GM18498 (cell line): ENCODE results near the gene QKI.
"Not testable (repeated sequence)": the region's sequence is repeated elsewhere in the genome, so short reads cannot be mapped to it uniquely, and the experiment has no call there.

Source experiments
- ATAC-seq: cut with Tn5 transposase; IDR thresholded peaks from one replicate; pipeline ENCODE4 v1.9.1; 2021; ENCODE audit warnings: mild to moderate bottlenecking, moderate library complexity; ENCODE audit not compliant: unreplicated experiment

Gene QKI

DNA sequence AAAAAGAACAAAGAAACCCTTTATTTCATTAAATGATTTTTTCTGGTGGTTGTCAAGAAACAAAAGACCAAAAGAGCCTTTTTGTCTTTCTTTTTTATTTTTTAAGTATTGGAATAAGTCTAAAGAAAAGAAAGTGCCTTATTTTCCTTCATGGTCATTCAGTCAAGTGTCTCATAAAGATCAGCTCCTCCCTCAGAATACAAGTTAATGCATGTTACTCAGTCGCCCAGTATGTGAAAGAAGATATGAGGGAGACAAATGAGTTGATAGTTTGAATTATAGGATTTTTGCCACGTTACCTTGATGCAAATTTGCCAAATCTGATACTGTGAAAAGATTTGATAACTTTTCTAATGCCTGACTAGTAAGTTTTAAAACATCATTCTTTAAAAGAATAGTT, 157.2 kb downstream of the QKI start:
- no peak for ATAC-seq

- ATAC-seq = no peak
Measured at GRCh38 chr6:163572612-163573011, 158.1 kb downstream of the QKI start.

DNA sequence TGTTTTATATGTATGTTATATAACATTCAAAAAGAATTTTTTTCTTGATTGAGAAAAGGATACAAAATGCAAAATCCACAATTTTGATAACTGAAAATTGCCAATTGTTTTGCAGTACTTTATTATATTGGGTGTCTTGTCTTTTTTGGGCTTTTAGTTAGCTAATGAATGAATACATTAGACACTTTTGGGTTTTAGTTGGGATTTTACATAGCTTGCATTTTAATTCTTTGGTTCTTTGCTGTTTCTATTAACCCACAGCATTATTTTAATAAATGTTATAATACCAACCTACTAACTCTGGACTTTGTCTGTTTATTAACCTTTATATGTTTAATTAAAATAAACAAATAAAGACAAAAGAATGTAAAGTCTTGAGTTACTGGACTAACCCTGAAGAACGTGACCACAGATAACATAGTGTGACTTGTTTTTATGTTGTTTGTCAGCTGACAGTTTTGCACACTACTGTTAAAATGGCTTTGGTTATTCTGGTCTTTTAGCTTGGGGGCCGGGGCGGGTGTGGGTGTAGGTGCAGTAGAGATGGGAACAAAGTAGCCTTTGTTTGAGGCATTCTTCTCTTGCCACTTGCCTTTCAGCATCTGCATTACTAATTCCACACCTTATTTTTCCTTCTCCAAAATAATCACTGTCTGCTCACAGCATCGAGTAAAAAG, 159.1 kb downstream of the QKI start:
- no peak for ATAC-seq

DNA sequence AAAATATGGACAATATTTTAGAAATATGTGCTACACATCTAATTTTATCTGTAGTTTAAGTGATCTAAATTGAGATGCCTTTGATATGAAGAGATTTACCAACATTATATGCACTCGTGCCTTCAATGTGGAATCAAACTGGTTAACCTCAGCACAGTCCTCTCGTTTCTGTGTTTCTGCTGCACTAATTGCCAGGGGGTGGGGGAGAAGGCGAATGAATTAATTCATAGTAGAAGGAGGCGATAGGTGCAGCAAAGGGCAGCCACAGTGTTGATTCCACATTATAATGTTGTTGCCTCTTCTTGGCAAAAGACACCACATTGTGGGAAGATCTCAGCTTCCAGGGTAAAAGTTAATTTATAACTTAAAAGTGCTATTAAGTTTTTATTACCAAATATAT, 161.6 kb downstream of the QKI start:
- no peak for ATAC-seq

GRCh38 chr6:163577404-163577803, 162.9 kb downstream of the QKI start:
- no peak for ATAC-seq

- no peak for ATAC-seq
Measured at GRCh38 chr6:163579111-163579879, 164.8 kb downstream of the QKI start.

- no peak for ATAC-seq
Measured at GRCh38 chr6:163579880-163580295, 165.4 kb downstream of the QKI start.

- ATAC-seq = no peak
Measured at GRCh38 chr6:163580311-163581030, 166.0 kb downstream of the QKI start.

DNA sequence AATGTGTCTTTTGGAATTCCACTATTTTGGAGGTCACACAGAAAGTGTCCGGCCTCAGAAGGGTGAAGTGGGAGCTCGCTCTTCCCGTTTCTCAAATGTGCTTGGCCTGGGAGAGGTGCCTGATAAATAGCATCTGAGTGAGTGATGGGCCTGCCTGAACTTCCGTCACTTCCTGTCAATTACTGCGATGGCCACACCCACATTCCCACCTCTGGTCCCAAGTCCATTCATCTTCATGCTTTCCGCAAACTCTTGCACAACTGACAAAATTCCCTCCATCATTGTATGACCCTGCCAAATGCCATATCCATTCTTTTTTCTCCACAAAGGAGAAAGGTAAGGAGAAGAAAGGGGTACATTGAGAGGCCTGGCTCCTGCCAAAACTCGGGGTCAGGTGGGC, 169.0 kb downstream of the QKI start:
- no peak for ATAC-seq

- ATAC-seq = no peak
Measured at GRCh38 chr6:163585932-163586437, 171.5 kb downstream of the QKI start.

DNA sequence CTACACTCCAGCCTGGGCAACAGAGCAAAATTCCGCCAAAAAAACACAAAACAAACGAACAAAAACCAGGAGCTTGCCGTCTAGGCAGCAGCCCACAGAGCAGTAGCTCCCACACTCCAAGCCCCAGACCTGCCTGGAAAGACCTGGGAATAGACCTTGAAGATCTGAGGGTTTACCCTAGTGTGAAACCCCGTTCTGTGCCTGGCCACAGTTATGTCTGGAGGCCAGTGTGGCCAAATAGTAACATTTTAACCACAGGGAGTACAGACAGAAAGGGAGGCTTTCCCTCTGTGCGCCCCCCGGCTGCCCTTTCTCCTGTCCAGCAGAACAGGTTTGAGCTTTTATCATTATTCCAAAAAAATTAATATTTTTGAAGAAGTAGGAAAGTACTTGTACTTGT, 172.4 kb downstream of the QKI start:
- no peak for ATAC-seq

DNA sequence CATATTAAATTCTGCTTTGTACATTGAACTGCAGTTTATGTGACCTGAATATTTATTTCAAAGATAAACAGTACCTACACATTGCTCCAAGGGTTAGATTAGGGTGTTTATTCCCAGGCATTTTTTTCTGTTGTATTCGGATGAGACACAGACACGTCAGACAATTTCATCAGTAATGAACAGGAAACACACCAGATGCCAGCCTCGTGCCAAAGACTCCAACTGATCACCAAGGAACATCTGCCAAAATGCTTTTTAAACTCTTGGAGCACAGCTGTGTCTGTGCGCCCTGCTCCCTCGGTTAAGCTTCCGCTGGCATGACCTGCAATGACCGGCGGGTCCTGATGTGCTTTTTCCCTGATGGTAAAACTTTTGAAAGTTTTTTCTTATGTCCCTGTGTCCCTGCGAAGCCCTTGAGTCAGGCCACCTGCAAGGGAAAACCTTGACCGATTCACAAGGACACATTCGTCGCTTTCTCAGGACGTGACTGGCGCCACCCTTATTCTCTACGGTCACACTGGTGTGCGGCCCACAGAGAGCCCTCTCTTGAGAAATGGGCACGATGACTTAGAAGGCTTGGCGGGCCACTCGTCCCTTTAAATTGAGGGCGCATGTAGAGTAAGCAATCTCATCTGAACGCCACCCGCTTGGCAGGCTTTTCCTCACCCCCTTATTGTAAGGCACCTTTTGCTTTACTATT, 173.9 kb downstream of the QKI start:
- no peak for ATAC-seq

DNA sequence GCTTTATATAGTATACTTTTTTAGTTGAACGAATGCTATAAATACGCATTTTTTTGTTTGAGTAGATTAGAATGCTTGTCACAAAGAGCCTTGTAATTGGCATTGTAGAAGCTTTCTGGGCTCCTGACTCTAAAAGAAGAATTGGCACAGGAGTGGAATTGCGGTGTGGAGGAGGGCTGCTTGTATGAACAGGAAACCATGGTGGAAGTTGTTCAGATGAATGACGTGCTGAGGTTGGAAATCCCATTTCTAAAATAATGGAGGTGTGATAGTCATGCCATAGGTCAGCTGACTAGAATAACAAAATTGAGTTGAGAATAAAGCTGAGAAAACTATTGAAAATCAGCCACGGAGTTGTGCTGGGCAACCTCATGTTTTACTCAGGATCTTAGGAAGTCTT, 174.9 kb downstream of the QKI start:
- no peak for ATAC-seq

DNA sequence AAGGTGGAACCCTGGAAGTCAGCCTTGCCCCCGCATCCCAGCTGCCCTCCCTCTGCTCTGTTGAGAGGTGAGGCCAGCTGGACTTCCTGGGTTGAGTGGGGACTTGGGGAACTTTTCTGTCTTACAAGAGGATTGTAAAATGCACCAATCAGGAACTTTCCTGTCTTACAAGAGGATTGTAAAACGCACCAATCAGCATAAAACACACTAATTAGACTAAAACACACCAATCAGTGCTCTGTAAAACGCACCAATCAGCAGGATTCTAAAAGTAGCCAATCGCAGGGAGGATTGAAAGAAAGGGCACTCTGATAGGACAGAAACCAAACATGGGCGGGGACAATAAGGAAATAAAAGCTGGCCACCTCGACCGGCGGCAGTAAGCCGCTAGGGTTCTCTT, 175.6 kb downstream of the QKI start:
- not testable (repeated sequence) for ATAC-seq

- no peak for ATAC-seq
Measured at GRCh38 chr6:163592872-163593271, 178.4 kb downstream of the QKI start.

- no peak for ATAC-seq
Measured at GRCh38 chr6:163596174-163596573, 181.7 kb downstream of the QKI start.

DNA sequence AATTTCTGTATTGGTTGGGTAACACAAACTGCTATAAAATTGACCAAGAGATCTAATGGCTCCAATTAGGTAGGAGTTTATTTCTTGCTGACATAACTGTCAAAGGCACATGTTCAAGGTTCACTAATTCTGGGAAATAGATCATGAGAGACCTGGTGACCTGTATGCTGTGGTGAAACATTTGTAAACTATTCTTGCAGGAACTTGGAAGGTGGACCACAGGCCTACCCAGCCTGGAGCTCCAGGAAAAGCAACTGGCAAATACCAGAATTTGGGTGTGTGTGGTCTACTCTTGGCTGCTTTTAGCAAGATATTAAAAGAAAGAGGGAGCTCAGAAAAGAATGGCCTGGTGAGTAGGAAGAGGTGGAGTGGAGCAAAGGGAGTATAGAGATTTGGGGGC, 184.6 kb downstream of the QKI start:
- no peak for ATAC-seq

GRCh38 chr6:163599684-163600083, 185.2 kb downstream of the QKI start:
- ATAC-seq = no peak

- ATAC-seq = no peak
Measured at GRCh38 chr6:163600331-163600730, 185.8 kb downstream of the QKI start.

DNA sequence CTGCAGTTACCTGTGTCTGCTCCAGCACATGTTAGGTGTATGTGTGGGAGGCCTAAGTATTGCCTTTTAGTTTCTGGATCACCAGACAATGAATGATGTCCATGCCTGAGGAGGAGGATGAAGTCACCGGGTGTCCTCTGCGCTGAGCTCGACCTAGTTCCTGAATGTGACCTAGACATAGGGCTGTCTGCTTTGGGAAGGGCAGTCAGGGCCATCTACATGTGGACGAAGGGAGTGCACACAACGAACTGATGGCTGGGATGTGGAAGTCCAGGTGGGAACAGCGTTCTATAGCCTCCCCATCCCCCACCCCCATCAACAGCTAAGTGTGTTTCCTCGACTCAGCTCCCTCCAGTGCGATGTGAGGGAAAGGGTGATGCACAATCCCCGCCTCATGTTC, 186.3 kb downstream of the QKI start:
- ATAC-seq = no peak

DNA sequence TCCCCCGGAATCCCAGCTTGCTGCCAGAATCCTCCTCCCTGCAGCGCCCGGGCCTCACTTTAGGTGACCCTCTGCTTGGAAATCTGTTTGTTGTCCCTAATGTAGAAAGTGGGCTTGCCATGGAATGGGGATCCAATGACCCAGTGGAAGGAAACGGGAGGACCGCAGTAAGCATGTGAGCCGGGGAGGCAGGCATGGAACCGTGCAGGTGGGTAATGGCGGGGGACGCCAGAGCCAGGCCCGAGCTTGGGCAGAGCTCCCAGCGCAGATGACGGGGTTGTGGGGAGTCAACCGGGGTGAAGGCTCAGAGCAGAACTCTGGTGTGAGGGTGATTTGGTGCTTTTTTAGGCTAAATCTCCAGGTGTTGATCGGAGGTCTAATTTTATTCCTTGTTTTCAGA, 188.3 kb downstream of the QKI start:
- ATAC-seq = no peak
